Colonic mucosa (tissue), 4 donors: ENCODE results near the gene ZNF335. TPM values are rescaled to one million over a fixed set of nuclear protein-coding genes. Genes with fewer than 3 reads are reported as not detected.
A peak's percentile ranks its signal among the peaks of the same experiment; 100 is the strongest.

ENCODE experiments used
- DNase-seq: peaks from one replicate; pipeline ENCODE4 v3.0.0-alpha.2; 2020
- H3K27ac ChIP-seq: fragments of 200-600 bp; one replicate; pipeline ENCODE4 v1.8.0; 2021
- H3K27me3 ChIP-seq: fragments of 200-600 bp; one replicate; pipeline ENCODE4 v1.8.0; 2021
- H3K36me3 ChIP-seq: fragments of 200-600 bp; one replicate; pipeline ENCODE4 v1.8.0; 2021
- H3K4me1 ChIP-seq: fragments of 200-600 bp; one replicate; pipeline ENCODE4 v1.8.0; 2021; ENCODE audit warnings: mild to moderate bottlenecking
- H3K4me3 ChIP-seq: fragments of 200-600 bp; one replicate; pipeline ENCODE4 v1.8.0; 2021
- H3K9ac ChIP-seq, 2 donors: one replicate each; pipeline ENCODE4 v1.7.0; 2013; ENCODE audit warnings: control low read depth in 2 of 2, low read depth in 2 of 2, low read length in 2 of 2
- H3K9me3 ChIP-seq: fragments of 200-600 bp; one replicate; pipeline ENCODE4 v1.8.0; 2021
- intact Hi-C: fragments of 100-400 bp; cut with DNase I; formaldehyde crosslinking; loops from one replicate; pipeline ENCODE4 v1.14.1; 2022
- total RNA-seq, 2 donors: library from RNA; stranded (reverse); fragmentation: NEBNext Ultra II Directional in 1 of 2; extraction: Animal tissue kit (Norgen Biotek cat#: 25700) in 1 of 2; gene quantifications; one replicate each; pipeline ENCODE4 v1.2.1, GENCODE V29; 2021
- TF ChIP-seq, protein P1 (sequence below): fragments of 200-600 bp; IDR thresholded peaks from one replicate; pipeline ENCODE4 v1.8.0; 2022; ENCODE audit warnings: antibody characterized with exemption, mild to moderate bottlenecking
- donor health status: healthy.
- donor health status: DM: no; HTN: no; CAD: no.
- donor health status: DM: no; HTN: no; CAD: no.

The ZNF335 gene
- total RNA-seq, 2 donors from 2014 or later: 11.3 to 22.1 TPM

DNA sequence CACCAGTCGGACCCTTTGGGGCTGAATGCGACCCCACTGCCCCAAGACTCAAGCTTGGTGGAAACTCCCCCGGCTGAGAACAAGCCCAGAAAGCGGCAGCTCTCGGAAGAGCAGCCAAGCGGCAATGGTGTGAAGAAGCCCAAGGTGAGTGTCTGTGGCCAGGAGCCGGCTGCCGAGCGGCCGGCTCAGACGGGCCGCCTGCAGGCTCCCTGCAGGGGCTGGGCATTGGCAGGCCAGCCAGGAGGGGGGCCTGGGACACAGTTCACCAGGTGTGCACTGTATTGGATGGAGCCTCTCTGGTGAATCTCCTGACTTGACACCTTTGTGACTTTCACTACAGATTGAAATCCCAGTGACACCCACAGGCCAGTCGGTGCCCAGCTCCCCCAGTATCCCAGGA is 31.5 kb downstream of the ZNF335 start:
- DNase-seq: no peak
- no peaks in the 10 kb centered on the region for H3K4me1 ChIP-seq
- TF ChIP-seq, protein P1, sequence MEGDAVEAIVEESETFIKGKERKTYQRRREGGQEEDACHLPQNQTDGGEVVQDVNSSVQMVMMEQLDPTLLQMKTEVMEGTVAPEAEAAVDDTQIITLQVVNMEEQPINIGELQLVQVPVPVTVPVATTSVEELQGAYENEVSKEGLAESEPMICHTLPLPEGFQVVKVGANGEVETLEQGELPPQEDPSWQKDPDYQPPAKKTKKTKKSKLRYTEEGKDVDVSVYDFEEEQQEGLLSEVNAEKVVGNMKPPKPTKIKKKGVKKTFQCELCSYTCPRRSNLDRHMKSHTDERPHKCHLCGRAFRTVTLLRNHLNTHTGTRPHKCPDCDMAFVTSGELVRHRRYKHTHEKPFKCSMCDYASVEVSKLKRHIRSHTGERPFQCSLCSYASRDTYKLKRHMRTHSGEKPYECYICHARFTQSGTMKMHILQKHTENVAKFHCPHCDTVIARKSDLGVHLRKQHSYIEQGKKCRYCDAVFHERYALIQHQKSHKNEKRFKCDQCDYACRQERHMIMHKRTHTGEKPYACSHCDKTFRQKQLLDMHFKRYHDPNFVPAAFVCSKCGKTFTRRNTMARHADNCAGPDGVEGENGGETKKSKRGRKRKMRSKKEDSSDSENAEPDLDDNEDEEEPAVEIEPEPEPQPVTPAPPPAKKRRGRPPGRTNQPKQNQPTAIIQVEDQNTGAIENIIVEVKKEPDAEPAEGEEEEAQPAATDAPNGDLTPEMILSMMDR: no peak
- H3K27me3 ChIP-seq: no peaks in the 10 kb centered on the region
- peaks cover 21% of the 10 kb centered on the region for H3K36me3 ChIP-seq
- no peak overlapping the region for H3K9ac ChIP-seq
- no peaks in the 10 kb centered on the region for H3K9me3 ChIP-seq
- no peak overlapping the region for H3K27ac ChIP-seq
- intact Hi-C loops: no loop called here
- no peak overlapping the region for H3K4me3 ChIP-seq

GRCh38 chr20:45940053-45940452 is 31.9 kb downstream of the ZNF335 start:
- no peaks in the 10 kb centered on the region for H3K9me3 ChIP-seq
- no peak for DNase-seq
- no peaks in the 10 kb centered on the region for H3K27me3 ChIP-seq
- H3K4me1 ChIP-seq: no peaks in the 10 kb centered on the region
- TF ChIP-seq, protein P1: no peak
- H3K36me3 ChIP-seq: peaks cover 21% of the 10 kb centered on the region
- H3K27ac ChIP-seq: no peak overlapping the region
- intact Hi-C loops: no loop called here
- H3K4me3 ChIP-seq: no peak overlapping the region
- no peak overlapping the region for H3K9ac ChIP-seq

DNA sequence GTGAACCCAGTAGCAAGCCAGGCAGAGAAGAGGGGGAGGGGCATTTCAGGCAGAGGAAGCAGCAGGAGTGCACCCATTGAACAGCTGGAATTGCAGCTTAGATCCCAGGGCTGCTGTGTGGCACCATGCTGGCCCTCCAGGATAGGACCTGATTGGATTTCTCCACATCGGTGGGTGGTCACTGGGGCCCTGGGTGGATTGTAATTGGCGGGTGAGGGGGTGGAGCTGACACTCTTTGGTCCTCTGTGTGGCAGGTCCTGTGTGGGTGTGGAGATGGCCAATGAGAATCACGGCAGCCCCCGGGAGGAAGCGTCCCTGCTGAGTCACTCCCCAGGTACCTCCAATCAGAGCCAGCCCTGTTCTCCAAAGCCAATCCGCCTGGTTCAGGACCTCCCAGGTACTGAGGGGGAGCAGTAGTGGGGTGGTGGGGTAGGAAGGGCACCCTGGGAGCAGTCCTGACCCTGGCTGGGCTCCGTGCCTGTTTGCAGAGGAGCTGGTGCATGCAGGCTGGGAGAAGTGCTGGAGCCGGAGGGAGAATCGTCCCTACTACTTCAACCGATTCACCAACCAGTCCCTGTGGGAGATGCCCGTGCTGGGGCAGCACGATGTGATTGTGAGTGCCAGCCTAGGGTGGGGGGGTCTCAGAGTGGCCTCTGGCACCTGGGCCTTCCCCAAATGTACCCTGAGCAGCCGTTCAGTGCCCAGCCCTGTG is 33.1 kb downstream of the ZNF335 start:
- H3K36me3 ChIP-seq: peaks cover 21% of the 10 kb centered on the region
- no peak for DNase-seq
- no peak overlapping the region for H3K9ac ChIP-seq
- no peak overlapping the region for H3K27ac ChIP-seq
- TF ChIP-seq, protein P1: no peak
- intact Hi-C loops: no loop called here
- no peak overlapping the region for H3K4me3 ChIP-seq
- no peaks in the 10 kb centered on the region for H3K27me3 ChIP-seq
- H3K9me3 ChIP-seq: no peaks in the 10 kb centered on the region
- H3K4me1 ChIP-seq: no peaks in the 10 kb centered on the region

- peaks cover 15% of the 10 kb centered on the region for H3K36me3 ChIP-seq
These were observed 34.2 kb downstream of the ZNF335 start for GRCh38 chr20:45937765-45938164.

DNA sequence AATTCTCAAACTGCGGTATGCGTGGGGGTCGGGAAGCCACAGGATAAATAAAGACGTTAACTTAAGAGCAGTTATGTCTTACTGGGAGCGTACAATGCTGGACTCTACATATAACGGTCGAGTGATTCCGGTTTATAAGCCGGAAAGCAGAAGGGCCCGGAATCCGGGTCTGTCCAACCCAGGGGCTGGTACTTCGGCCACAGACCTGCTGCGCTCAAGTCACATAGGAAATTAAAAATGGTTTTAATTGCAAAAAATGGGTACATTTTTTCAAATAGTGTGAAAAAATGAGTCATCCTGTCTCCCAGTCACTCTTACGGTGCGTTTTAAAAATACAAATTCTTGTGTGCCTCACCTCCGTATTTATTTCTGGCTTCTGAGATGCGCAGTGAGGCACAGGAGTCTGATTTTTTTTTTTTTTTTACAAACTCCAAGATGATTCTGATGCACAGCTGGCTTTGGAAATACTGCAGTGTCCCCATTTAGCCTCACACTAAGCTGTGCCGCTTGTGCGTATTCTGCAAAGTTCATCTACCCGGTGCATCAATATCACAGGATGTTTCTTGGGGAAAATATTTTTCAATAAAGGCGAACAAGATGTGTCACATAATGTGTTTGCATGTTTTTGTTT is 36.5 kb downstream of the ZNF335 start:
- Histone ChIP-seq H3K9me3 (no peaks in the 10 kb centered on the region), H3K27ac (peak overlapping the region; percentile 81), H3K4me3 (peak overlapping the region; percentile 98), H3K27me3 (no peaks in the 10 kb centered on the region), H3K4me1 (no peaks in the 10 kb centered on the region), H3K36me3 (peaks cover 6% of the 10 kb centered on the region), H3K9ac (peak overlapping the region; percentile 41 to 76)
- no peak for DNase-seq
- TF ChIP-seq, protein P1: no peak
- intact Hi-C loops: no loop called here

More at GRCh38 chr20:45937765-45938164, 34.2 kb downstream of the ZNF335 start:
- H3K9me3 ChIP-seq: no peaks in the 10 kb centered on the region
- no peak overlapping the region for H3K27ac ChIP-seq
- no peak overlapping the region for H3K9ac ChIP-seq
- no peaks in the 10 kb centered on the region for H3K27me3 ChIP-seq
- intact Hi-C loops: no loop called here
- TF ChIP-seq, protein P1: no peak
- DNase-seq: no peak
- no peak overlapping the region for H3K4me3 ChIP-seq
- no peaks in the 10 kb centered on the region for H3K4me1 ChIP-seq
